Gastrocnemius medialis (tissue), 4 donors: ENCODE data around the gene SYT1.

Experiments used
- CTCF ChIP-seq, 5 experiments: fragments of 450-650 bp in 3 of 5; fragments of 200-600 bp in 2 of 5; sonication (generic) in 2 of 5; IDR thresholded peaks in 4 of 5; conservative IDR thresholded peaks in 1 of 5; 1 replicate in 4 of 5; 2 replicates in 1 of 5; pipeline ENCODE4 v1.5.1; 2016 to 2019; ENCODE audit warnings: antibody characterized with exemption in 5 of 5, mild to moderate bottlenecking in 3 of 5, moderate library complexity in 3 of 5
- POLR2A ChIP-seq, 2 donors: fragments of 450-650 bp; IDR thresholded peaks; one replicate each; pipeline ENCODE4 v1.6.1; 2017; ENCODE audit warnings: antibody characterized with exemption in 2 of 2, mild to moderate bottlenecking in 2 of 2, moderate library complexity in 2 of 2

- TF ChIP-seq CTCF (IDR thresholded peaks at IDR 0.05 in 4 of 5, conservative IDR thresholded peaks at IDR 0.05 in 1 of 5) (no peak), POLR2A (IDR thresholded peaks at IDR 0.05) (no peak)
These were observed 144.0 kb downstream of the SYT1 start for GRCh38 chr12:79008591-79008990.
